Activated CD8-positive, alpha-beta T cell treated with anti-CD3 and anti-CD28 coated beads for 36 hours (primary cell): ENCODE results near the gene TMEM260. TPM values are rescaled to one million over a fixed set of nuclear protein-coding genes. Genes with fewer than 3 reads are reported as not detected.
"Not testable (repeated sequence)": the region's sequence is repeated elsewhere in the genome, so short reads cannot be mapped to it uniquely, and the experiment has no call there.

Experiments
- ATAC-seq: fragments of 200-7000 bp; cut with Tn5 transposase; one replicate; pipeline ENCODE4 v1.10.0; 2021; ENCODE audit warnings: mild to moderate bottlenecking, moderate library complexity
- CTCF ChIA-PET: fragments of 350-600 bp; sonication (Branson Sonifier 250); formaldehyde crosslinking; loops from one replicate; lab custom pipeline; 2021; ENCODE audit warnings: antibody characterized with exemption; lab: Charles Lee
- POLR2A ChIA-PET: fragments of 350-600 bp; sonication (Branson Sonifier 250); formaldehyde crosslinking; loops from one replicate; lab custom pipeline; 2021; ENCODE audit warnings: antibody characterized with exemption; lab: Charles Lee
- DNase-seq: peaks from one replicate; pipeline ENCODE4 v3.0.0-alpha.2; 2020
- H3K27ac Mint-ChIP-seq: one replicate; pipeline ENCODE4 v1.8.0; 2021; ENCODE audit warnings: mild to moderate bottlenecking, mixed read lengths
- H3K27me3 Mint-ChIP-seq: one replicate; pipeline ENCODE4 v1.8.0; 2021; ENCODE audit warnings: mixed read lengths
- H3K36me3 Mint-ChIP-seq: one replicate; pipeline ENCODE4 v1.8.0; 2021; ENCODE audit warnings: low read depth, mixed read lengths
- H3K4me1 Mint-ChIP-seq: one replicate; pipeline ENCODE4 v1.8.0; 2021; ENCODE audit warnings: low read depth, mixed read lengths
- H3K4me3 Mint-ChIP-seq: one replicate; pipeline ENCODE4 v1.8.0; 2021; ENCODE audit warnings: mild to moderate bottlenecking, moderate library complexity, mixed read lengths
- H3K9me3 Mint-ChIP-seq: one replicate; pipeline ENCODE4 v1.8.0; 2021; ENCODE audit warnings: mixed read lengths
- intact Hi-C: fragments of 100-400 bp; cut with micrococcal nuclease; formaldehyde crosslinking; loops from one replicate; pipeline ENCODE4 v1.10.0; 2022
- total RNA-seq, 2 experiments: library from RNA; stranded (reverse); gene quantifications; one replicate each; pipeline ENCODE4 v1.2.3, GENCODE V29; 2021
- TF ChIP-seq, protein P1 (sequence below): fragments of 200-600 bp; IDR thresholded peaks from one replicate; pipeline ENCODE4 v1.8.0; 2022; ENCODE audit warnings: antibody characterized with exemption, mild to moderate bottlenecking

TMEM260 gene
- total RNA-seq, 2 experiments from 2014 or later = 10.6 to 11.1 TPM

DNA sequence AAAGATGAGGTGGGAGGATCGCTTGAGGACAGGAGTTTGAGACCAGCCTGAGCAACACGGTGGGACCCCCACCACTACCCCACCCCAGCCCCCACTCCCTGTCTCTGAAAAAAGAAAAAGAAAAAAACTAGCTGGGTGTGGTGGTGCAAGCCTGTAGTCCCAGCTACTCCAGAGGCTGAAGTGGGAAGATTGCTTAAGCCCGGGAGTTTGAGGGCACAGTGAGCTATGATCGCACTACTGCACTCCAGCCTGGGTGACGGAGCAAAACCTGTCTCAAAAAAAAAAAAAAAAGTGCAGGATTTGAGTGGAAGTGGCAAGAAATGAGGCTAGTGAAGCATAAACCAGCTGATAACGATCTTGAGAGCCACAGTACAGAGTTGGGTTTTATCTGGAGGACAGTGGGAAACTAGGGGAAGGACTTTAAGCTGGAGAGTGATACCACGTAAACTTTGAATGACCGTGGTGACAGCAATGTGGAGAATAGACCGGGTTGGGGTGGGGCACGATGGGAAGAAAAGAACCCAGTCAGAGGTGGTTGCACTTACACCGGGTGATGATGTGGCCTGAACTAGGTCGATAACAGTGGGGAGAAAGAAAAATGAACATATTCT is 85.3 kb downstream of the TMEM260 start:
- POLR2A ChIA-PET = interaction anchor here (0.7 kb wide), 1 partner anchor 1277 kb away, joined by 3 read pairs; no protein-coding TSS in a partner anchor
- Mint-ChIP-seq H3K4me3 (no peak overlapping the region), H3K9me3 (peaks cover 8% of the 10 kb centered on the region), H3K27ac (no peak overlapping the region), H3K4me1 (no peaks in the 10 kb centered on the region), H3K27me3 (no peaks in the 10 kb centered on the region), H3K36me3 (no peaks in the 10 kb centered on the region)
- DNase-seq (no peak), ATAC-seq (no peak)
- intact Hi-C loops = loop anchor here (10.0 kb wide), 1 partner anchor 520 kb away; no protein-coding TSS in a partner anchor
- CTCF ChIA-PET = no interaction called here
- TF ChIP-seq, protein P1, sequence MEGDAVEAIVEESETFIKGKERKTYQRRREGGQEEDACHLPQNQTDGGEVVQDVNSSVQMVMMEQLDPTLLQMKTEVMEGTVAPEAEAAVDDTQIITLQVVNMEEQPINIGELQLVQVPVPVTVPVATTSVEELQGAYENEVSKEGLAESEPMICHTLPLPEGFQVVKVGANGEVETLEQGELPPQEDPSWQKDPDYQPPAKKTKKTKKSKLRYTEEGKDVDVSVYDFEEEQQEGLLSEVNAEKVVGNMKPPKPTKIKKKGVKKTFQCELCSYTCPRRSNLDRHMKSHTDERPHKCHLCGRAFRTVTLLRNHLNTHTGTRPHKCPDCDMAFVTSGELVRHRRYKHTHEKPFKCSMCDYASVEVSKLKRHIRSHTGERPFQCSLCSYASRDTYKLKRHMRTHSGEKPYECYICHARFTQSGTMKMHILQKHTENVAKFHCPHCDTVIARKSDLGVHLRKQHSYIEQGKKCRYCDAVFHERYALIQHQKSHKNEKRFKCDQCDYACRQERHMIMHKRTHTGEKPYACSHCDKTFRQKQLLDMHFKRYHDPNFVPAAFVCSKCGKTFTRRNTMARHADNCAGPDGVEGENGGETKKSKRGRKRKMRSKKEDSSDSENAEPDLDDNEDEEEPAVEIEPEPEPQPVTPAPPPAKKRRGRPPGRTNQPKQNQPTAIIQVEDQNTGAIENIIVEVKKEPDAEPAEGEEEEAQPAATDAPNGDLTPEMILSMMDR = no peak

DNA sequence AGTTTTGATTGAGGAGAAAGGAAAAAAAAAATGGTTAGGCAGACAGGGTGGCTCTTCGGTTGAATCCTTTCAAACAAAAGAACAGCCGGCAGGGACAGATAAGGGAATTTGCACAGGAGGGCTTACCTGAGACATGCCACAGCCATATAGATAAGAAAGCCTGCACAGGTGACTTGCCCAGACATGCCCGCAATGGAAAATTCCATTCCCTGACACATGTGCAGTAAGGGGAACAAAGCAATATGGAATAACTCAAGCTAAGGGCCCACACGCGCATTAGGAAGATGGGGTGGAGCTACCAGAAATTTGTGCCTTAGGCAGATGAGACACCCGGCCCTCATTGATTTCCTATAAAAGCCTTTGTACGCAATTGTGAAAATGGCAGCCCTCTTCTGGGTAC is 86.7 kb downstream of the TMEM260 start:
- H3K36me3 Mint-ChIP-seq = no peaks in the 10 kb centered on the region
- H3K27me3 Mint-ChIP-seq = no peaks in the 10 kb centered on the region
- peaks cover 8% of the 10 kb centered on the region for H3K9me3 Mint-ChIP-seq
- ATAC-seq = no peak
- peak overlapping the region; percentile 8 for H3K27ac Mint-ChIP-seq
- H3K4me3 Mint-ChIP-seq = no peak overlapping the region
- no peaks in the 10 kb centered on the region for H3K4me1 Mint-ChIP-seq
- ChIA-PET POLR2A (no interaction called here), CTCF (no interaction called here)
- no peak for DNase-seq
- TF ChIP-seq, protein P1 = no peak
- intact Hi-C loops = loop anchor here (10.0 kb wide), 1 partner anchor 519 kb away; no protein-coding TSS in a partner anchor

DNA sequence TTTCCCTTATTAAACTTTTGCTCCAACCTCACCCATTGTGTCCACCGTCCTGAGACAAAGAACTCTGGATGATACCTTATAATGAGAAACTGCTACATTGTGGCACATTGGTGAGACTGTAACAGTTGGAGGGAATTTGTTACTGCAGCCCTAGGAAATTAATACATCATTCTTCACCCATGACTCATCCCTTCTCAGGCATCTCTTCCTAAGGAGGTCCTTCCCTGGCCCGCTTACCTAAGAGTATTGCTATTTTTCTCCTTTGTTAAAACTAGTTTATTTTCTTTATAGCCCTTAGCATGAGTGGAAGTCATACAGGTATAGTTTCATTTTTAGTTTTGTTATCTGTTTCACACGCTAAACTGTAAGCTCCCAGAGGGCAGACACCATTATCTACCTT is 87.1 kb downstream of the TMEM260 start:
- no peak overlapping the region for H3K4me3 Mint-ChIP-seq
- CTCF ChIA-PET = no interaction called here
- no peaks in the 10 kb centered on the region for H3K36me3 Mint-ChIP-seq
- TF ChIP-seq, protein P1 = no peak
- DNase-seq (no peak), ATAC-seq (no peak)
- no peak overlapping the region for H3K27ac Mint-ChIP-seq
- intact Hi-C loops = loop anchor here (10.0 kb wide), 1 partner anchor 518 kb away; no protein-coding TSS in a partner anchor
- POLR2A ChIA-PET = no interaction called here
- no peaks in the 10 kb centered on the region for H3K4me1 Mint-ChIP-seq
- peaks cover 8% of the 10 kb centered on the region for H3K9me3 Mint-ChIP-seq
- no peaks in the 10 kb centered on the region for H3K27me3 Mint-ChIP-seq

DNA sequence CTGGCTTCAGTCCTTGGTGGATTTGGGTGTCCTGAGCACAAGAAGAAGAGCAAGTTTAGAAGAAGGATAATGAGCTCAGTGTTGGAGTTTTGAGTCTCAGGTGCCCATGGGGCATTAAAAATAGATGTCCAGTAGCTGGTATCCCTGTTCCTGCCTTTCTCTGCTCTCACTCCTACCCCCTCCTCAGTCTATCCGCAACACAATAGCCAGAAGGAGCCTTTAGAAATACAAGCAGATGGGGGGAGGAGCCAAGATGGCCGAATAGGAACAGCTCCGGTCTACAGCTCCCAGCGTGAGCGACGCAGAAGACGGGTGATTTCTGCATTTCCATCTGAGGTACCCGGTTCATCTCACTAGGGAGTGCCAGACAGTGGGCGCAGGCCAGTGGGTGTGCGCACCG is 87.7 kb downstream of the TMEM260 start:
- H3K9me3 Mint-ChIP-seq, H3K27me3 Mint-ChIP-seq, H3K4me1 Mint-ChIP-seq, DNase-seq, ATAC-seq, H3K36me3 Mint-ChIP-seq, CTCF ChIA-PET, POLR2A ChIA-PET, H3K27ac Mint-ChIP-seq, H3K4me3 Mint-ChIP-seq: not testable (repeated sequence)
- intact Hi-C loops = loop anchor here (10.0 kb wide), 1 partner anchor 518 kb away; no protein-coding TSS in a partner anchor

DNA sequence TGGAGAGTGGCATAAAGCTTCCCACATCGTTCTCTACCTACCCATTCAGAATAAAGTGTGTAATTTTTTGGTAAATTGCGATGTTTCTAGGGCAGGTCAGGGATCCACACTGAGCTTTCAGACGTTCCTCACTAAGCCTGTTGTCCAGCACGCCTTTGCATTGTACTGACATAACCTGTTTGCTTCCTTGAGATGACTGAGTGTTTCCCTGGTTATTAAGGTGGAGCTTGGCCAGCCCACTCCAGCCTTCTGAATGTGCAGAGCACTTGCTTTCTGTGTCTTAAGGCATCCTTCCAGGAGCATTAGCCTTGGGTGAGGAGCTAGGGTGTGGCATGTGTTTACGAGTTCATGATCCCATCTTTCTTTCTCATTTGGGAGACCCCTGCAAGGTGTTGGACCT is 96.4 kb downstream of the TMEM260 start:
- H3K4me3 Mint-ChIP-seq = no peak overlapping the region
- H3K27ac Mint-ChIP-seq = no peak overlapping the region
- ChIA-PET CTCF (no interaction called here), POLR2A (no interaction called here)
- peaks cover 5% of the 10 kb centered on the region for H3K9me3 Mint-ChIP-seq
- TF ChIP-seq, protein P1 = no peak
- ATAC-seq (no peak), DNase-seq (no peak)
- intact Hi-C loops = no loop called here
- H3K36me3 Mint-ChIP-seq = no peaks in the 10 kb centered on the region
- no peaks in the 10 kb centered on the region for H3K27me3 Mint-ChIP-seq
- no peaks in the 10 kb centered on the region for H3K4me1 Mint-ChIP-seq
